ENCODE results near the gene PRSS56. TPM values are rescaled to one million over a fixed set of nuclear protein-coding genes. Genes with fewer than 3 reads are reported as not detected.
A peak's percentile ranks its signal among the peaks of the same experiment; 100 is the strongest.

The PRSS56 gene
- total and polyA plus RNA-seq, 2 of the 8 experiments (the other 6 are each of a cell fraction or from before 2014, with no cell fraction given): 0.03 TPM; not detected in 1

DNA sequence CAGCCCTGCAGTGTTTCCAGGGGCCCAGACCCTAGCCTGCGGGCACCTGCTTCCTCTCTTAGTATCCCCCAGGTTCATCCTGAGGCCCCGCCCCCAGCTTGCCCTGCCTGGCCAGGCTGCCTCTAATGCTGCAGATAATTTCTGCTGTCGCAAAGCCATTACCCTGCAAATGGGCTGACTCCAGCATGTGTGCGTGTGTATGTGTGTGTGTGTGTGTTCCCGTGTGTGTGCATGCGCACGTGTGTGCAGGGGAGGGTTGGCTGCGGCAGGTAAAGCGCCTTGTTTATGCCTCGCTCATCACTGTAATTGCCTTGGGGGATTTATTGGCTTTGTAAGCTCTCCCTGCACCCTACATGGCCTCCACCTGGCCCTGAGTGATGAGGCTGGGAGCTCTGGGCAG, 7.6 kb upstream of the PRSS56 start:
- Histone ChIP-seq H3K4ac (replicated peaks; ENCODE audit: insufficient read length, low read depth, low read length) (no peak overlapping the region), H3K23ac (ENCODE audit: insufficient read length) (no peak overlapping the region), H3K9me3 (ENCODE audit: insufficient read depth in 2 of 2, low read depth in 1 of 2, low read length in 1 of 2) (no peaks in the 10 kb centered on the region), H3K36me3 (ENCODE audit: control insufficient read depth in 2 of 4, insufficient read depth in 4 of 4, low read length in 3 of 4) (no peaks in the 10 kb centered on the region), H2BK12ac (ENCODE audit: low read depth, low read length) (peak overlapping the region; percentile 50; the same call in 1 of the 2 replicates), H3K27me3 (replicated peaks in 1 of 4; ENCODE audit: control insufficient read depth in 3 of 4, extremely low read depth in 1 of 4, insufficient read depth in 3 of 4, low read length in 3 of 4) (peaks cover 0 to under 1% (median 0%) of the 10 kb centered on the region in 4 experiments; a peak in 1 of 7 replicates), H2AK5ac (ENCODE audit: low read depth, low read length) (no peak overlapping the region), H3K79me1 (ENCODE audit: low read depth, low read length) (no peaks in the 10 kb centered on the region), H3K4me1 (replicated peaks in 1 of 4; ENCODE audit: control insufficient read depth in 3 of 4, insufficient read depth in 4 of 4, low read length in 3 of 4) (peaks cover 0 to 10% (median 2%) of the 10 kb centered on the region in 4 experiments; a peak in 2 of 7 replicates), H3K9ac (replicated peaks in 1 of 4; ENCODE audit: extremely low read depth in 1 of 4, low read depth in 3 of 4, low read length in 3 of 4) (no peak overlapping the region), H3K4me3 (ENCODE audit: extremely low read depth in 1 of 4, insufficient read depth in 2 of 4, low read depth in 3 of 4, low read length in 4 of 4) (no peak overlapping the region), H3K14ac (ENCODE audit: insufficient read length) (no peak overlapping the region), H3K18ac (ENCODE audit: extremely low read depth, low read length) (no peak overlapping the region), H3K4me2 (ENCODE audit: insufficient read depth in 1 of 2, low read depth in 2 of 2, low read length in 2 of 2) (no peak overlapping the region), H3K27ac (ENCODE audit: low read depth, low read length) (no peak overlapping the region), H4K8ac (ENCODE audit: extremely low read depth, insufficient read depth, low read length) (no peak overlapping the region; the same call in 1 of the 2 replicates), H2BK120ac (replicated peaks; ENCODE audit: low read depth, low read length) (no peak overlapping the region), H3K23me2 (ENCODE audit: low read depth, low read length) (peaks cover 2% of the 10 kb centered on the region; the same call in 1 of the 2 replicates), H4K91ac (replicated peaks; ENCODE audit: insufficient read length, low read length) (no peak overlapping the region), H4K20me1 (replicated peaks in 1 of 2; ENCODE audit: control insufficient read depth in 1 of 2, insufficient read depth in 2 of 2, low read length in 2 of 2) (no peaks in the 10 kb centered on the region), H3K79me2 (ENCODE audit: control insufficient read depth in 1 of 2, insufficient read depth in 2 of 2, low read length in 2 of 2) (no peaks in the 10 kb centered on the region), H4K5ac (ENCODE audit: insufficient read length, low read depth, low read length) (no peak overlapping the region), H2BK5ac (ENCODE audit: low read depth, low read length) (peak overlapping the region; percentile 44; the same call in 1 of the 2 replicates), H3K56ac (replicated peaks; ENCODE audit: insufficient read length, low read depth, low read length) (no peak overlapping the region), H2BK15ac (ENCODE audit: low read length) (peak overlapping the region; percentile 88; the same call in 1 of the 2 replicates), H2AFZ (ENCODE audit: low read length) (no peak overlapping the region), H2BK20ac (ENCODE audit: low read length) (no peak overlapping the region)
- ChIA-PET POLR2A (ENCODE audit: partially characterized antibody) (interaction anchor here (1.2 kb wide), 1 partner anchor 11 kb away, joined by 3 read pairs; no protein-coding TSS in a partner anchor), CTCF (ENCODE audit: partially characterized antibody) (interaction anchor here (0.8 to 10.8 kb wide), 12 partner anchors 9 to 150 kb away, joined by 3 to 176 read pairs (median 4); partner anchors contain the start of genes CHRND and PRSS56)
- 75% methylated on average over 10 of the region's 10 CpGs; no CpG with 5 or more reads in 1 of the 2 experiments for WGBS, 2 experiments (ENCODE audit: extremely low coverage in 1 of 2, insufficient coverage in 1 of 2, insufficient read length in 1 of 2, insufficient replicate concordance in 2 of 2, low coverage in 1 of 2, low lambda C conversion rate in 2 of 2, missing lambda C conversion rate in 1 of 2)
- no peak for DNase-seq (ENCODE audit: low read depth in 1 of 2, low spot score in 2 of 2)
- FAIRE-seq: no peak
- TF ChIP-seq SIRT6 (IDR thresholded peaks at IDR 0.05; ENCODE audit: low read length) (no peak), RNF2 (IDR thresholded peaks at IDR 0.05; ENCODE audit: borderline replicate concordance, low read depth, low read length, missing control alignments, poor library complexity, severe bottlenecking) (no peak), CREB1 (IDR thresholded peaks at IDR 0.05) (no peak), KDM1A (IDR thresholded peaks at IDR 0.05; ENCODE audit: borderline replicate concordance, low read length) (no peak), CHD1 (IDR thresholded peaks at IDR 0.05; ENCODE audit: low read depth, low read length) (no peak), EGR1 (IDR thresholded peaks at IDR 0.05; ENCODE audit: borderline replicate concordance, low read depth, low read length) (no peak), SIX5 (IDR thresholded peaks at IDR 0.05; ENCODE audit: low read depth, low read length) (no peak), CHD2 (IDR thresholded peaks at IDR 0.05; ENCODE audit: low read length) (no peak), NANOG (IDR thresholded peaks at IDR 0.05; ENCODE audit: insufficient read depth, low read depth, low read length, poor library complexity, severe bottlenecking) (no peak), TBP (IDR thresholded peaks at IDR 0.05; ENCODE audit: low read depth, low read length) (no peak), CTBP2 (IDR thresholded peaks at IDR 0.05; ENCODE audit: borderline replicate concordance, insufficient read depth, insufficient read length, low read length) (no peak), TEAD4 (IDR thresholded peaks at IDR 0.05; ENCODE audit: low read depth, low read length) (no peak)

All from H1 (cell line).